NOMO-1 treated with DMSO at 0.1 percent for 48 hours (cell line): ENCODE results near the gene C5orf34.
A peak's percentile ranks its signal among the peaks of the same experiment; 100 is the strongest.
"Not testable (repeated sequence)": the region's sequence is repeated elsewhere in the genome, so short reads cannot be mapped to it uniquely, and the experiment has no call there.

Source experiments
- DNase-seq: peaks from one replicate; lab custom pipeline; 2025; ENCODE audit not compliant: unreplicated experiment; lab: John Stamatoyannopoulos, UW

C5orf34 gene, protein sequence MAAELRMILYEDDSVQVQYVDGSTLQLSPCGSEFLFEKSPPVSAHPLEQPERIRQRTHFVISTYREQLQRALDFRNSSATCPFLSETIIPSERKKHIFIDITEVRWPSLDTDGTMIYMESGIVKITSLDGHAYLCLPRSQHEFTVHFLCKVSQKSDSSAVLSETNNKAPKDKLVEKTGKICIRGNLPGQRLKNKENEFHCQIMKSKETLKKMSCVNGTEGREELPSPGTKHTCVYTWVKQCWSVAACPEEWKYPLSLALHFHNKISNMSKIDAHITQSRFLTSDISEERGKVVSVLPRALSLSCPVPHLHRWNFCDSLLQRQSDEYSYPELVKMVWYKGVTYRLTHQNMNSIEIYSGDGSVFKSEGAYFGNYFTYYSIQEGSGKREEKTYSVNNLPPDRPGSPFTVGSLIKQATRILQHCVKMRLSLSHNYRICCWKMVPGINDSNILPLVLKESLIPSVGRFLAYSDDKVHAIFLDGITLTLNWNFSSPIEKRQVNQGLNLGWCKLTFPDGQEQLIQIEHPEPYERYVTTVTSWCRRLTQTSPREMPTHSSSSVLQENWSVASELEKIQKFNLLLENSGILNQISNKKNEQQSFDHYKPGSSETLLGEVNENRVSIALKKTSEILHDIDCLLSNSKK

DNA sequence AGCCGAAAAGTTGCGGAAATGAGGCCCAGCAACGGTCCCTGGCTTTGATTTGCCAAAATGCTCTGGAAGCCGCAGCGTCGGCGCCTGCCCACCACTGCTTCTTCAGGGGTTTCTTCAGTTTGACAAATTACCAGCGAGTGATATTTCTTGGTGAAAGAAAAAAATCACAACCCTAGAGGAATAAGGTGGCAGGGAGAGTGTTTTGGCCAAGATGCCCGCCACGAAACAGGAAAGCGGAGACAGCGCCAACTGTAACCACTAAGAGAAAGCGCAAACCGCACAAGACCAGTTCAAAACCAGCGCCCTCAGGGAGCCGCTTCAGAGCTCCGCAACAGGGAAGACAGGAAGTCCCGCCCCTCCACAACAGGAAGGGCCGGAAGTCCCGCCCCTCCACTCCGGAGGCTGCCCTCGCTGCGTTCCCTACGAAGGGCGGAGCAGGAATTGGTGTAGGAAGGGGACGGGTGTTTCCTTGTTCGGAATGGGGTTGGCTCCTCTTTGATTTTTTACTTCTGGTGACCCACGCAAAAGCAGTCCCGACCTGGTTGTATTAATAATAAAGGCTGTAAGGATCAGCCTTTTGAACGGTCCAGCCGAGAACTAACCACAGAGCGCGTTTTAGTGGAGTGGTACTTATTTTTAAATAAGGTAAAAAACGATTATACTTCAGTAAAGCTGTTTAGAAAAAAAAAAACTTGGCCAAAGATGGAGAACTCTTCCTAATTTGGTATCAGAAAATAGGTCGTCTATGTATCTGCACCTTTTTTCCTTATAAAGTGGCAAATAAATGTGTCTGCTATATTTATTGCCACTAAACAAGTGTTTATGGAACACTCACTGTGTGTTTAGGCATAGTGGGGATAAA lies at the start of gene C5orf34:
Gene C5orf34 (minus strand): TSS at position 333 of the 862 bp plus-strand sequence. CDS start 5,809 bp downstream, outside the sequence.
- DNase-seq = peak; percentile 99

DNA sequence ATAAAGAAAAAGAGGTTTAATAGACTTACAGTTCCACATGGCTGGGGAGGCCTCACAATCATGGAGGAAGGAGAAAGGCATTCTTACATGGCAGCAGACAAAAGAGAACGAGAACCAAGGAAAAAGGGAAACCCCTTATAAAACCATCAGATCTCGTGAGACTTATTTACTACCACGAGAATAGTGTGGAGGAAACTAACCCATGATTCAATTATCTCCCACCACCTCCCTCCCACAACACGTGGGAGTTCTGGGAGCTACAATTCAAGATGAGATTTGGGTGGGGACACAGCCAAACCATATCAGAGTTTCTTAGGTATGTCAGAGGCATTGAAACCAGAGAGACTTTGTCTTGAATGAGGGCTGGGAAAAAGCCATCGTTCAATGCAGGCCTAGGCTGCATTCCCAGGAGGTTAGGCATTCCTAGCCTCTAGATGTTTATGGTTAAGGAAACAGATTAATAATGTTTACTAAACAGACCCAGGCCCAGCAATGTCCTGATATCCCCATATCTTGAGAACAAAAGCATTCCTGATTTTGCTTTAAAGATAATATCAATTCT lies 49.4 kb upstream of the C5orf34 start:
- DNase-seq = no peak

DNA sequence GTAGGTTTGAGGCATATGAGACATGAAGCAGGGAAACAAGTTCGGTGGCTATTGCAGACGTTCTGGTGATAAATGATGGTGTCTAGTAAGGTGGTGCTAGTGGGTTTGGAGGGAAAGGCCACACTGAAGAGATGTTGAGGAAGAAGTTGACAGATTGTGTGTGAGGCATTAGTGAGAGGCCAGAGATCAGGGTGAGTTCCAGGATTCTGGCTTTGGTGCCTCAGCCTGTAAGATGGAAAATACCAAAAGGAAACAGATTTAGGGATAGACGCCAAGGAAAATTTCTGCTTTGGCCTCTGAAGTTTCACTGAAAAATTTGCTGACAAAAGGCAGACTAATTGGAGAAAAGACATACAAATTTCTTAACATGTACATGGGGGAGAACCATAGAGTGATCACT lies 48.4 kb upstream of the C5orf34 start:
- DNase-seq = no peak

DNA sequence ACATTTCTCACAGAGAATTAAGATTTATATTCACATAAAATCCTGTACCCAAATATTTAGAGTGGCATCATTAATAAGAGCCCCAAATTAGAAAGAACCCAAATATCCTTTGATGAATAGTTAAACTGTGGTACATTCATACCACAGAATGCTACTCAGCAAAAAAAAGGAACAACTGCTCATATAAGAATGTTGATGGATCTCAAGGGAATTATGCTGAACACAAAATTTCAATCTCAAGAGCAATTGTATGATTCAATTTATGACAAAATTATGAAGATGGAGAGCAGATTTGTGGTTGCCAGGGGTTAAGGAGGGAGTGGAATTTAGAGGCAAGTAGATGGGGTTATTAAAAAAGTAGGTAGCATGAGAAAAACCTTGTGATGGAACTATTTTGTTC lies 46.4 kb upstream of the C5orf34 start:
- no peak for DNase-seq

DNA sequence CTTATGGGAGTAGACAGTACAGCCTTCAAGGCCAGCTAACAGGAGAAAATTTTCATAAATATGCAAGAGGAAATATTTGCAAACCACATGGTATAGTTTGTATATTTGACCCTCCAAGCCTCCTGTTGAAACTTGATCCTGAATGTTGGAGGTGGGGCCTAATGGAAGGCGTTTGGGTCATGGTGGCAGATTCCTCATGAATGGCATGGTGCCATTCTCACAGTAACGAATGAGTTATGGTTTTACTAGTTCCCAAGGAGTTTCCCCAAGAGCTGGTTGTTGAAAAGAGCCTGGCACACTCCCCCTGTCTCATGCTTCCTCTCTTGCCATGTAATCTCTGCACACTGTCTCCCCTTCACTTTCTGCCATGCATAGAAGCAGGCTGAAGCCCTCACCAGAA lies 45.2 kb upstream of the C5orf34 start:
- no peak for DNase-seq

DNA sequence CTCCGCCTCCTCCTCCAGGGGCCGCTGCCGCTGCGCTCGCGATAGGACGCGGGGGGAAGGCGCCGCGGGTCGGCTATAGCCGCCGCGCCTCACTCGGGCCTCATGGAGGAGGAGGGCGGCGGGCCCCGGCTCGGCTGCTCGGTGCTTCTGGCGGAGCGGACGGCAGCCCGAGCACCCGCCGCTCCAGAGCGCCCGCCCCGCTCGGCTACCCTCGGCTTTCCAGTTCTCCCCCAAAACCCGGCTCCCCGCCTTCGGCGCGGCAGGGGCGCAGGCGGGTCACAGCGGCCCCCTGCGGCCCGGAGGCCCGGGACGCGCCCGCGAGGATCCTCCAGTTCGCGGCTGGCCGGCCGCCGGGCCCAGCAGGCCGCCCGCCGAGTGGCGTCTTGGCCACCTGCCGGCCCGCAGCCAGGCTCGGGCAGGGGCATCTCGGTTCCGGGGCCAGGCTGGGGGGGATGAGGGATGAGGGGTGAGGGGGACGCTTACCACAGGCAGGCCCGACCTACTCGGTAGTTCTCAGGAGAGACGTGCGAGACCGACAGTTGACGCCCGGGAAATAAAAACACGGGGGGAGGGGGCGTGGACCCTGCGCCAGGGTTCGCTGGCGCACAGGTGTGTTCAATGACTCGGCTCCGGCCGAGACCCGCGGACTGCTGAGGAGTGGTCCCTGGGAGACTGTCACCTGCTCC lies 42.1 kb upstream of the C5orf34 start, which contains the start of gene PAIP1:
Gene PAIP1 (minus strand): TSS at position 221 of the 686 bp plus-strand sequence. CDS start 231 bp downstream, outside the sequence.
- DNase-seq = peak; percentile 93

DNA sequence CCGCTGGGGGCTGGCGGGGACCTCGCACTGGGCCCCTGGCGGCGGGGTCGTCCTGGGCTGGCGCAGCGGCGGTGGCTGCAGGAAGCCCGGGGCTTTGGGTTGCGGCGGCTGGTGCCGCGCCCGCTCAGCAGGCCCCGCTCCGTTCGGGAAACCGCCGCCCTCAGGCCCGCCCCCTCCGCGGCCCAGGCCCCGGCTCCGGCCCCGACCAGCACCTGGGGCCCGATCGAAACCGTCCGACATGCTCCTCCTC lies 41.6 kb upstream of the C5orf34 start:
- DNase-seq = not testable (repeated sequence)

DNA sequence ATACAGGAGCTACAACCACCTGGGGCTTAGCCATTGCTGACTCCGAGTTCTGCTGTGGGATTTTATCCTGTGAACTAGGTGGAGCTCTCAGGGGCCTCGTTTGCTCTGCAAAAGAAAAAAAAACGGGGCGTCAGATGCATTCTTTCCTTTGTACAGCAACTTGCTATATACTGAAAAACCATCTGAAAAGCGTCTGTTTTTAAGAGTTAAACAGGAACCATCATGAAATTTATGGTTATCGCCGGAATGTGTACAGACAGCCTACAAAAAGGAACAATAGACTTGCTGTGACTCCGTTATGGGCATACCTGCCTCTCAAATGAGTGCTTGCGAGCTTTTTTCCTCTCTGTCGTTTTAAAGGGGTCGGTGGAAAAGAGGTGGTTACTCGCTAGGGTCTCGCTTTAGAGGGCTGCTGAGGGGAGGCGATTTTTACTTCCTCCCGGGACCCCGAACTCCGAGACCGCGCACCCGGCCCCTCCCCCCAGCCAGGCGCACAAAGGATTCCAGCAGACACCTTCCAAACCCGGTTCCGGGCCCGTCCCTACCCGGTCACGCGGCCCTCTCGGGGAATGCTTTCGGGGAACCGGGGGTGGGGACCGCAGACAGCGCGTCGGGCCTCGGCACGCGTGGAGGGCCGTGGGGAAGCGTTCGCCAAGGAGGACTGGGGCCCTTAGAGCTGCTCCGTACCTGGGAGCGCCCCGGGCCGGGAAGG lies 41.1 kb upstream of the C5orf34 start:
- DNase-seq = peak; percentile 63

DNA sequence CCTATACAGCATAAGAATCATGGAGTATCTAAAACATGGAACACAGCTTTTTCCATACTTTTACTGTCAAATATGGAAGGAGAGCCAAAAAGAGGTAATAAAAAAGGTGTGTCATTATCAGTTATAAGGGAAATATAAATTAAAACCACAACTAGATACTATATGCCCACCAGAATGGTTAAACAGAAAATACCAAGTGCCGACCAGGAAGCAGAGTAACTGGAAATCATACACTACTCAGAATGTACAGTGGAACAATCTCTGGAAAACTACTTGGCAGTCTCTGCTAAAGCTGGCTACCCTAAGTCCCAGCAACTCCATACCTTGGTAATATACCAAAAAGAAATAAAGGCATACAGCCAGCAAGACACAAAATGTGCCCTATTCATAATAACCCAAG lies 39.5 kb upstream of the C5orf34 start:
- no peak for DNase-seq

DNA sequence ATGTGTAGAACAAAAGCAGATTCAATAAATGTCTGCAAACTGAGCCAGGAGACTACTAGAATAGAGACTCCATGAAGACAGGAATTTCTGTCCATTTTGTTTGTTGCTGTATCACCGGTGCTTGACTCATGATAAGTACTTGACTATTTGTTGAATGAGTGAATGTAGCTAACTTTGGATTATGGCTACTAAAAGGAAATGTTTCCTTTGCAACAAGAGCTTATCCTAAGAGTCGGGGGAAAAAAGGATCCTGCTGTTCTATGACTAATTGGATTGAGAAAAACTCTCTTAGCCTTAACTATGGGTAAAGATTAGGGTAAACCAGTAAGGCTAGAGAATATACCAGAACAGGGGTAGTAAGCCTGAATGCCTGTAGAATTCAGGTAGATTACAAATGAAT lies 38.4 kb upstream of the C5orf34 start:
- no peak for DNase-seq

DNA sequence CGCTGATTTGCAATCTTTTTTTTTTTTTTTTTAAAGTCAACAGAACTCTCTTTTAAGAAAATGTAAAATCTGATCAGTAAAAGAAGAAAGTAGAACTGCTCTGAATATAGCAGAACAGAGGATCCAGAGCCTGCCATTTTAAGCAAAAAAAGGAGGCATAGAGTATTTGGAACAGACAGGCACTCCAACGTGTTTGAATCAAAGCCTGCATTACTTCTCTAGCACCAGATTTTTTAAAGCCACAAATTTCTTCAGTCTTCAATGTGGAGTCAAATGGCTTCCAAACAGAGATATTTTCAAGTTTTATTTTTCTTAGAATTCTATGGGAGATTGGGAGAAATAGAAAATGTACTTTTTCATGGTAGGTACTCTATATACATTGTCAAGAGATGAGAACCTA lies 36.8 kb upstream of the C5orf34 start:
- DNase-seq = no peak

DNA sequence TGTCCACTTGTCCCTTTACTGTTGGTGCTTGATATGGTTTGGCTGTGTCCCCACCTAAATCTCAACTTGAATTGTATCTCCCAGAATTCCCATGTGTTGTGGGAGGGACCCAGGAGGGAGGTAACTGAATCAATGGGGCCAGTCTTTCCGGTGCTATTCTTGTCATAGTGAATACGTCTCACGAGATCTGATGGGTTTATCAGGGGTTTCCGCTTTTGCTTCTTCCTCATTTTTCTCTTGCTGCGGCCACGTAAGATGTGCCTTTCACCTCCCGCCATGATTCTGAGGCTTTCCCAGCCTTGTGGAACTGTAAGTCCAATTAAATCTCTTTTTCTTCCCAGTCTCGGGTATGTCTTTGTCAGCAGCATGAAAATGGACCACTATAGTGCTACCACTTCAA lies 34.3 kb upstream of the C5orf34 start:
- DNase-seq = not testable (repeated sequence)

DNA sequence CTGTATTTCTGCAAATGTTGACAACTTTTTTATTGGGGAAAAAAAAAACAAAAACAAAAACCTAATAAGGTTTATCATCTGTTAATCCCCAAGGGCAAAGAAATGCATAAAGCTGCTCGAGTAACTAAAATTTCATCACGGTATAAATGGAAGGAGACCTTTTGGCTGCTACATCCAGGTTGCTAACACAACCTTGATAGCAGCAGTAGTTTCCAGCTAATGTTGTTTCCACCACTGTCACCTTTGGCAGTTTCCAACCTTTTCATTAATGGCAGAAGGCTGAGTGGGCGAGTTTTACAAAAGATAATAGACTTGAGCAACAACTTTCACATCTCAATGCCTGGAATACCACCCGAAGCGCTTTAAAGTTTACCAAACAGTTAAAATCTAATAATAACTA lies 33.4 kb upstream of the C5orf34 start:
- no peak for DNase-seq

DNA sequence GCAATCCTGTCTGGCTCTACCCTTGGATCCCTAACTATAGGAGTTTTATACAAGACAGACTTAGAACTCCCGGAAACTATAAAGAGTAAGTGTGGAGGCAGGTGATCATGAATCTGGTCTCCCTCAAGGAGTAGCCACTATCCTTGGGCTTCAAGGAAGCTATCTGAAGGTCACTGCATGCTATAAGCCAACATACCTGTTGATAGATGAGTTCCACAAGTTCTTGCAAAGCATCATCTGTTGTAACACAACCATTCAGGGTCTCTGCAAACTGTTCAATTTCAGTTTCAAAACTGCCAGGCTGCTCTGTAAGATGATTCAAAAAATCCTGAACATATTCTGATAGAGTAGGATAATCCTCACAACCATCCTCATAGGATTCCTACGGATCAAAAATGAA lies 32.6 kb upstream of the C5orf34 start:
- no peak for DNase-seq

DNA sequence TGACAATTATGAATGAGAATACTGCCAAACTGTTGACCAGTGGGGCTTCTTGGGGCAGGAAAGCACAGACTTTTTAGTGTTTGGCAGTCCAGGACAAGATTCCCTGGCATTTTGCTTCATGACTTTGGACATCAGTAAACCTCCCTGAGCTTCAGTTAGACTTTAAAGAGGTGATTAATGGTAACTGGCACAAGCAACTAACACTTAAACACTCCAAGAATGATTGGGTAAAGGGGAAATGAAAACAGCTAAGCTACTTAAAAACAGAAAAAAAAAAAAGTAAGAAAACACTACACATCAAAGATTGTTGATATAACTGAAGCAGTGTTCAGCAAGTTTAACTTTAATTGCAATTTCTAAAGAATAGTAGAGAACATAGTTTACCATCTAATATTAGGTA lies 28.5 kb upstream of the C5orf34 start:
- DNase-seq = no peak

DNA sequence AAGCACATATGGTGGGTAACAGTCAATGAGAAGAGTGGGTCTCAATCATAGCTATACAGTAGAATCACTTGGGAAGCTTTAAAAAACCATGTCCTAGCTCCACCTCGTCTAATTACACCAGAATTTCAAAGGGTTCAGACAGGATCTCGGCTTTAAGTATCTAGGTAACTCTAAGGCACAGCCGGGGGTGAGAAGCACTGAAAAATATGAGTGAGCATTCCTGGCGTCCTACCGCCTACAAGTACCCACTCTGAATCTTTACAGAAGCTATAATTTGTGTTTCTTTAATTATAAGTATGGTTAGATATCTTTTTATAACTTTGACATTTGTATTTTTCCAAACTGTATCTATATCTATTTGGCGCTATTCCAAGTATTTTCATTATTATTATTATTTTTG lies 25.8 kb upstream of the C5orf34 start:
- DNase-seq = no peak

DNA sequence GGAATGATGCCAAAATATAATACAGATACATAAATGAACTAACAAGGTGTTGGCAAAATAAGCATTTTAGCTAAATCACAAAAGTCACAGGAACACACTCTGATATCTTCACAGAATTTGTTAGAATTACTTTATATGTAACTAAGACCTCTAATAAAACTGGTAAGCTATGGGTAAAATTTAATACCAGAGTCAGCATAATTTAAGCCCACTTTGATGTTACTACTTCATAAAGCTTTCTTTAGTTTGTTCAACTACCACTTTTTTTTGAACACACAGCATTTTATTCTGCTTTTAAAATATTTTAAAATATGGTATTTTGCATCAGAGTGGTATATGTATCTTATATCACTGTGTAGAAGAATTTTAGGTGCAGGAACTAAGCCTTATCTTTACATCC lies 22.0 kb upstream of the C5orf34 start:
- DNase-seq = no peak

DNA sequence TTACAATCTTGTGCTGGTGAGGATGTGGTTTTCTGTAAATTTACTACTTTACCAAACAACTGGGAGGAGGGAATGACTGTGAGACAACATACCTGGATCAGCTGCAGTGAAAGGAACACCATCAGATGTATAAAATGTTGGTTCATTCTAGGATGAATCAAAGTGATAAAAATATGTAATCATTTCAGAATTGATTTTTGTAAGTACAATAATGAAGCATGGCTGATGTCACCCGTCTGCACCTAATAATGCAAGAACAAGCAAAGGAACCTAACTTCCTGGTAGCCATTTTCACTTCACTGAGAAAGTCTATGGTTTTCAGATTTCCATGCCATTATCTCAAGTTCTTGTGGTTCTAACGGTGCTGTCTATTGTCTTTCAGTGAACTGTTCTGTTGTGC lies 18.7 kb upstream of the C5orf34 start:
- DNase-seq = no peak

DNA sequence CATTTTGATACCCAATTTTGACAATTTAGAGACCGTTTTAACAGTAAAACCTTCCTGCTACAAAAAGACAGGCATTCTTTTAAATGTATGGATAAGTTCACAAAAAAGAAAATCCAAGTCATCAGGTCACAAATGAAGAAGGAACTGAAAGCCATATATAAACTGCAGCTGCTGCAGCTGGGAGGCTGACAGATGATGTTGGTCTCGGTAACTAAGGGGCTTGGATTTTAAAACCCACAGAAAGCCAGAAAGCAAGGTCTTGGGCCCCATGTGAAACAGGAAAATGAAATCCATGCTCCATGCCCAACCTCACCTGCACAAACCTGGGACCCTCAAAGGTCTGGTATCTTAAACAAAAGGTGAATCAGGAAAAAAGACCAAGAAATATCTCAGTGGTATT lies 15.7 kb upstream of the C5orf34 start:
- DNase-seq = no peak

DNA sequence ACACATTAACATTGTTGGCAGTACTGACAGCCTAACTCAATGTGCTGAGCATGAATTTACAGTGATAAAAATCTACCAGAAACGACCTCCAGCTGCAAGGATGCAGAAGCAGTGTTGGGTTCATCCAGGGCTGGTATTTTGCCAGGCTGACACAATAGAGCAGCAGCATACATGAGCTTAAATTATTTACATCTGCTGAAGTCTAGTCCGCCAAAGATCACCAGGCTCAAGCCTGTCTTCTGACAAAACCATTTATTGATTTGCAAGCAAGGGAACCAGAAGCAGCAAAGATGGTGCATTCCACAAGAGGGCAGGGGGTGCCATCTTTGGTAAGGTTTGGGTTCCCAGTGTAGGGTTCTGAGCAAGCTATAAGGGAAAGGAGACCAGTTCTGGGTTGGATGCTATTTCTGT lies 8.7 kb upstream of the C5orf34 start:
- no peak for DNase-seq
